Fibroblast of skin of back (primary cell): ENCODE measurements around the gene RNF157.
"Not testable (repeated sequence)": the region's sequence is repeated elsewhere in the genome, so short reads cannot be mapped to it uniquely, and the experiment has no call there.

Source experiments
- DNase-seq: peaks from one replicate; pipeline ENCODE4 v3.0.0-alpha.2; 2013

RNF157 gene

DNA sequence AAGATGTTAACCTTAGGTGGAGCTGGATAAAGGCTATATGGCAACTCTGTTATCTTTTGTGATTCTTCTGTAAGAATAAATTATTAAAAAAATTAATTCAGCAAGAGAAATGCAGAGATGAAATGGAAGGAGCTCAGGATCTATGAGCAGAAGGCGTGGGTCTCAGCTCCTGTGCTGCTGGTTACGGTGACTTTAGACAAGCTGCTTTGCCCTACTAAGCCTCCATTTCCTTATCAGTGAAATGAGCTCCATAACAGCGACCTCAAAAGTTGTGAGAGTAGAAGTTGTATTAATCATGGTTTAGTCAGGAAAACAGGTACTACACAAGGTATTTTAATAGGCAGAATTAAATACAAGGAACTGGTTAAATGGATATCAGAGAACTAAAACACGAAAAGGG is 51.0 kb downstream of the RNF157 start:
- no peak for DNase-seq

DNA sequence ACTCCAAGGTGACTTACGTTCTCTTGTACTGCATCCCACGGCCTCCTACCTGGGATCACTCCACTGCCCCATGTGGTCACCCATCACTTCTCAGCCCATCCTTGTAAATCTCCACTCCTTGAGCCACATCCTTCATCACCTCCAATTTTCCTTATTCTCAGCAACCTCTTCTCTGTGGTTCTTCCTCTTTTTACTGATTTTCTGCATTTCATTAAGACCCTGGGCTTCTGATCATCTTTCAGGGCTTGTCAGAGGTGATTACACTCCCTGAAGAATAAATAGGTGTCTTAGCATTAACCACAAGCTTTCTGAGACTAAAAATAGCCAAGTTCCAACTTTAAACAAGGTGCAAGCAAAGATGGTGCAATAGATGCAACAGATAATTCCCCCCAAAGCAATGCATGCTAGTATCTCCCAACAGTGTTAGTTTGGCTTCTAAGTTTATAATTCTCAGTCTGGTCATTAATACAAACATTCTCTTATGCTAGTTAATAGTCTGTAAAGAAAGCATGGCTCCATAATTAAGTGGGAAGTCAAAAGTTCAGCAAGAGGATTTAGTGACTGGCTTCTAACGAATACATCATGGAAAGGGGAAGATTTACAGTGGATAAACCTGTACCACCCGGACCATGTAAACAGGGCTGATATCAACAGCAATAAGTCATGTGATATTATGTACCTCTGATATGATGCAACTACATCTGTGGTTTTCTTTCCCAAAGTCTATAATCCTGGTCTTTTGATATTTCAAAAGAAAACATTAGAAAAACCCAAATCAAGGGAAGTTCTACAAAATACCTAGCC is 51.9 kb downstream of the RNF157 start:
- DNase-seq, result no peak

DNA sequence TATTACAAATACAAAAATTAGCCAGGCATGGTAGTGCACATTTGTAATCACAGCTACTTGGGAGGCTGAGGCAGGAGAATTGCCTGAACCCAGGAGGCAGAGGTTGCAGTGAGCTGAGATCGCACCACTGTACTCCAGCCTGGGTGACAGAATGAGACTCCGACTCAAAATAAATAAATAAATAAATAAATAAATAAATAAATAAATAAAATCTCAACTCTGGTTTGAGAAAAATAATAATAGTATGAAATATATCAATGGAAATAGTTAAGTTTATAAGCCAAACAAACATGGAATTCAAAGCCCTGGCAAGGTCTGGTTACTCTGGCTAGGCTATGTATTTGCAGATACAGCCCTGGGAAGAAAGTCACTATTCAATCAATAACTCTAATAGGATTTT is 53.5 kb downstream of the RNF157 start:
- DNase-seq, result not testable (repeated sequence)

DNA sequence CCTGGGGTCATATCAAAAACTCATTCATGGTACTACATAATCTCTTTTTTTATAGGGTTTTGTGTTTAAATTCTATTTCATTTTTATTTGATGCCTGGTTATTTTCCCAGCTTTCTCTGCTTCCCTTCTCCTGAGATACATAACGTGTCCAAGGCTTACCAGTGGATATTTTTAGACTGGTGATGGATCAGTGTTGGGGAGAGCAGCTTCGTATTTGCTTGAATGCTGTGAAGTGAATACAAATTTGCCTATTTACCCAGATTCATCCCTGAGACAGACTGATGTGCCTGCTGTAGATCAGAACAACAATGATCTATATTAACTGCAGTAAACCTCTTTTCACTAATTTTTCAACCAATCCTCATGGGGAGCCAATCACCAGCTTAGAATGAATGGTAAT is 56.0 kb downstream of the RNF157 start:
- no peak for DNase-seq

DNA sequence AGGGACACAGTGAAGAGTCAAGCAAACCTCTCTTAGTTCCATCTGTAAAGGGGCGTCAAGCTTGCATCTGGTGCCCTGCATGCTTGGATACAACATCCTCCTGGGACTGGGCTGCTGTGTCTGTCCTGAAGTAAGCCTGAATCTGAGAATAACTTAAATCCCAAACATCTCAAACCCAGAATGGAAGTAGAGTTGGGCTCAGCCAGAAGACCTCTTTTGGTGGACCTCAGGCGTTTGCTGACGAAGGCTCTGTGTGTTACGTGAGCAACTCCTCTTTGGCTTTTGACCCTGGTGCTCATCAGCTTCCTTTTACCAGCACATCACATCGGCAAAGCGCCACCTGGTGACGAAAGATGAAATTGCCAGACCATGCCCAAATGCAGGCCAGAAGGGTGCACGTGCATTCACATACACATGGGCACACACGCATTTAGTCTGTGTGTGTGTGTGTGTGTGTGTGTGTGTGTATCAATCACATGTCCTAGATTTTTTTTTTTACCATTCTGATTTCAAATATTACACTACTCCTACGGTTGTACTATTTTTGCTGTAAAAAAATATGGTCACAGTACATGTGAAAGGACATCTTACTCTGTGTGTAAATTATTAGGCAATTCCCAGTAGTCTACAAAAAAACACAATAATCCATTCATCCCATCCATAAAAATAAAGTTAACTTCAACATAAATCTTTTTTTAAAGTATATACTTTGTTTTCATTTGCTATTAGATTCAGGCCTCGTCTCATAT is 58.1 kb downstream of the RNF157 start:
- DNase-seq, result peak; percentile 83

DNA sequence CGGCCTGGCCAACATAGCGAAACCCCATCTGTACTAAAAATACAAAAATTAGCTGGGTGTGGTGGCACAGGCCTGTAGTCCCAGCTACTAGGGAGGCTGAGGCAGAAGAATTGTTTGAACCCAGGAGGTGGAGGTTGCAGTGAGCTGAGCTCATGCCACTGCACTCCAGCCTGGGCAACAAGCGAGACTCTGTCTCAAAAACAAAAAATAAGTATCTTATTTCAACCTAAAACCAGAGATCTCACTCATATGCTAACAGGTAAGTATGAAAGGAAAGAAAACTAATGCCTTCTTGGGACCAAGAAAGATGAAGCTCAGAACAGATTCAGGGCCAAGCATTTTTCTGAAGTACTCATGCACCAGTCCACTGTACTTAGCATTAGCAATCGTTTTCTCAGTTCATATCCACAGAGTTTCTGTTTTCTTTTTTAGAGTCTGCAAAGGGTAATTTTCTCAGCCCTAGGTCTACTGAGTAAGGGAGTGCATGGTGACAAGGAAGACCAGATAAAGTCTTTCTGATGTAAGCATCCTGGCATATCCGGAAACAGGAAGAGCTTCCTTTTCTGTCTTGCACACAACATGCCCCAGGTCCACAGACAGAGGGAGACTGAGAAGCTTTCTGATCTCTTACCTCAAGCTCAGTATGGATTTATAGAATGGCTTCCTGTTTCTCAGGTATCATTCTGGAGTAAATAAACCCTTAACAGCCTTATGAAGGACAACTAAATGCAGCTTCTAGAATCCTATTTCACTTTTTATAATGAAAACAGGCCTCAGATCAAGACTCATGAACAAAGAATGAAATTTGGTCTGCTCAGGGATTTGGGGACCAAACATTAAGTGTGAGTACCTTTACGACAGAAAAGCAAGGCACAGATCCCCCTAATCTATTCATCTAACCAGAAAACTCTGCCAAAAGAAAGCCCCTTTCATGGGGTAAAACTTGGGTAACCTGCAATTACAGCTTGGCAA is 60.5 kb downstream of the RNF157 start:
- DNase-seq, result peak; percentile 34

DNA sequence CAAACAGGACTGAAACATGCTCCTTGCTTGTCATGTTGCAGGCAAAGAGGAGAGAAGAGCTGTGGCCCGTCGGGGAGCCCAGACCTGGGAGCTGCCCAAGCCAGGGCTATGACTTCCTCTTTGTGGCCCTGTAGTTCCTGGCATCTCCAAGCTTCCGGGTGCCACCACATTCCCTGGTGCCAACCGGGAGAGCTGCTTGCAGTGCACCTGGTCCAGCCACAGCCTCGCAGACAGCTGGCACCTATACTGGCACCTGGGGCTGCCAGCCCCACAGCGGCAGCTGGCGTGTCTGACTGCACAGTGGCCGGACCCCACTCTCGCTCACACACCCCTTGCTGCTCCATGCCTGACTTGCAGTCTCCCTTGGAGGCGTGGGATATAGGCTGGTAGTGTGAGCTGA is 62.2 kb downstream of the RNF157 start:
- DNase-seq, result no peak

DNA sequence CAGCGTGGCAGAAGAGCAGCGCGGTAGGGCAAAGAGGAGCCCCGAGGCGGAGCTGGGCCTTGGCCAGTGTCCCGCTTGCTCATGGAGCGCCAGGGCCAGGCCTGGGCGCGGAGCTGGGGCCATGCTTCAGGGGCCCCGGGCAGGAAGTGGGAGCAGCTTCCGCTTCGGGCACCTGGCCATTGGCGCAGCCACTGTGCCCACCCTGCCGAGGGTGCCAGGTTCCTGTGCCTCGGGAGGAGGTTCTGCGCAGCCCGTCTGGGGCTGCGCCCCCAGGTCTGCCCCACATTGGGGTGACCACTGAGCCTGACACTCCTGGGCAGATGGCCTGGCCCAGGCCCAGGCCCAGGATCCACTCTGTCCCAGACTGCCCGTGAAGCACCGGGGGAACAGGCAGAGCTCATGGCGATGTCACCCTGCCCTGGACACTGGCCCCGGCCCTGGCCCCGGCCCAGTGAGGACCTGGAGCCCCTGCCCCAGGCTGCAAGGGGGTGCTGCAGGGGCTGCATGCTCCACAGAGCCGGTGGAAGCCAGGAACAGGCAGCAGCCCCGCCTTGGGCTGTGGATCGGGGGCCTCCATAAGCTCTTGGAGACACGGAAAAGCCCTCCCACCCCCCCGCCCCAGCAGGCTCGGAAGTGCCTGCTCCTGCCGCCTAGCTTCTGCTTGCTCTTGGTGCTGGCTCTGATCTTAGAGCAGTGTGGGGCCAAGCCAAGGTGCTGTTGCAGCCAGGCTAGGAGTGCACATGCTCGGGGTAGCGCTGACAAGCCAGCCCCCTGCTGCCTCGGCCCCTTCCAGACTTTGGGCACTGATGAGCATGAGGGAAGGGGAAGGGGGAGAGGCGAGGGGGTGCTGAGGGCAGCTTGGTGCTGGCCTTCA is 63.4 kb downstream of the RNF157 start:
- DNase-seq, result no peak

DNA sequence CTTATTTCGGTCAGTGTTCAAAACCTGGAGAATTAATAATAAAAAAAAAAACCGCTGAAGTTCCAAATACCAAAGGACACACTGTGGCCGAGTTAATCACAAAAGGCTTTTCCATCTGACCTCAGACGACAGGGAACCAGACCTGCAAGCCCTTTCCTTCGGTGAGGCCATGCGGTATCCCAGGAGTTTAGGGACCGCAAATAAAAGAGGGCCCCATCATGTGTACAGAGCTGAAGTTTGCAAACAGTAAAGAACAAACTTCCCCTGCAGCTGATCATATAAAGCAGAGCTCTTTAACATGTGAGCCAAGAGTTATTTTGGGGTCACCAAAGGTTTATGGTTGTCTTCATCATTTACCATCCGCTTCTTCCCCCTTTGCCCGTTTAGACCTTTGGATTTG is 66.3 kb downstream of the RNF157 start:
- no peak for DNase-seq

DNA sequence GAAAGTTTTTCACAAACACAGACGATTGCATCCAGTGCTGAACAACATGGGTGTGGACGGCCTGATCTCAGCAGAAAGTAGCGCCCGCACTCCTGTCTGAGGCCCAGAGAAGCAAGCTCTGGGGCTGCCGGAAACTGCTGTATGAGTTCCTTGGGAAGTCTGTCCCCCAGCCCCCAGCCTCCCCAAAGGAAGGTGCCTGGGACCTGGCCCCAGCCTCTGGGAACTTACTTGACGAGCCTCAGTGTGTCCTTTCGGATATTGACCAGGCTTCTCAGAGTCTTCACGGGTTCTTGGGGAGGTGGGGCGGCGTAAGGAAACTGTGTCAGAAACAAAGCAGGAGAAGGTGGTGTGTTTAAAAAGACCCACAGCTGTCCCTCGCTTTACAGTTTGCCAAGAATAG is 66.8 kb downstream of the RNF157 start:
- DNase-seq, result no peak

DNA sequence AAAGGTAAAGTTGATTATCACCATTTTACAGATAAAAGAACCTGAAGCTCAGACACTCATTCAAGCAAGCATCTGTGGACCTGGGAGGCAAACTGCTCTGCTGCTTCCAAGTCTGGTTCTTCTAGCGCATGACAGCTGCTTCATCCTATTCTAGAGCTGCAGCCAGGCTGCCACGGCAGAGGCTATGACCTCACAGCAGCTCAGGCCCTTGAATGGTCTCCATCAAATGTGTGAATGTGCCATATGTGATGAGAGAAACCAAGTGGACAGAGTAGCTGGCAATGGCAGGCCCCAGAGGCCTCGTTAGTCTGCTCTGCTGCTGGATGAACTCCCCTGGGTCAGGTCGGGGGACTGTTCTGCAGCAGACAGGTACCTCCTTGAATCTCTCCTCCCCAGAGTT is 68.6 kb downstream of the RNF157 start:
- no peak for DNase-seq

DNA sequence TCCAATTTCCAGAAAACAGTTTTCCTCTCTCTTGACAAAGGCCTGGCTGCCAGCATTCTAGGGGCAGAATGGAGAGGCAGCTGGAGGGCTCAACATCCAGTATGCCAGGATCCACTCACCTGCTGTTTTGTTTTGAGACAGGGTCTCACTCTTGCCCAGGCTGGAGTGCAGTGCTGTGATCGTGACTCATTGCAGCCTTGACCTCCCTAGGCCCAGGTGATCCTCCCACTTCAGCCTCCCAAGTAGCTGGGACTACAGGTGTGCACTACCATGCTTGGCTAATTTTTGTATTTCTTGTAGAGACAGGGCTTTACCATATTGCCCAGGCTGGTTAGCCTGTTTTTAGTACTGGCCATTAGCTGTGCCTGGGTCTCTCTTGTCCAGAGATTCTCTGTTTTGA is 70.2 kb downstream of the RNF157 start:
- no peak for DNase-seq

DNA sequence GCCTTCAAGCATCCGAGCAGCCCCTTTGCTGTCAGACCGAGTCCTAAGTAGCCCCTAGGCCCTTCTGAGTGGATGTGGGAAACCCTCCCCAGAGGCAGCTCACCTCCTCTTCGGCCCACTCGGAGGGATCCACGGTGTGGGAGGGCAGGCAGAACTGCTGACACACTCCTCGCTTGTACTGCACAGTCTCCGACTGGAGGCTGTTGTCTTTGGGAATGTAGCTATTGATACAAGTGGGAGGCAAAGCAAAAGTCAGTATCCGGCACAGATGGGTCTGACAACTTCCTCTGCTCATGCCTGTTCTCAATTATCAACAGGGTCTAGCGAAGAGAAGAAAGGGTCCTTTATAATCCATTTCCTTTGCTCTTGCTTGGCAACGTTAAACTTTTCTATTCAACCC is 73.4 kb downstream of the RNF157 start:
- DNase-seq, result no peak

DNA sequence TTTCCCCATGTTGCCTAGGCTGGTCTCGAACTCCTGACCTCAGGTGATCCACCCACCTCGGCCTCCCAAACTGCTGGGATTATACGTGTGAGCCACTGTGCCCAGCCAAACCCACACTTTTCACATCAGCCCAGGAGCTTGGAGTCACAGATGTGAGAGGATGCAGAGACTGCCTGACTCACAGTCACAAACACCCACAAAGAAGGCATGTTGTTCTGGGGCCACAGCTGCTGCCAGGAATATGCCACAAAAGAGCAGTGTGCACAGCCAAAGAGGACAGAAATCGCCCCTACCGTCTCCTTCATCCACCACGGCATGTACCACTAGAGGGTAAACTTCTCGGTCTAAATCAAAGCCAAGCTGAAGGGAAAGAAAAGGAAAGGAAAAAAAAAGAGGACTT is 74.1 kb downstream of the RNF157 start:
- DNase-seq, result peak; percentile 4

DNA sequence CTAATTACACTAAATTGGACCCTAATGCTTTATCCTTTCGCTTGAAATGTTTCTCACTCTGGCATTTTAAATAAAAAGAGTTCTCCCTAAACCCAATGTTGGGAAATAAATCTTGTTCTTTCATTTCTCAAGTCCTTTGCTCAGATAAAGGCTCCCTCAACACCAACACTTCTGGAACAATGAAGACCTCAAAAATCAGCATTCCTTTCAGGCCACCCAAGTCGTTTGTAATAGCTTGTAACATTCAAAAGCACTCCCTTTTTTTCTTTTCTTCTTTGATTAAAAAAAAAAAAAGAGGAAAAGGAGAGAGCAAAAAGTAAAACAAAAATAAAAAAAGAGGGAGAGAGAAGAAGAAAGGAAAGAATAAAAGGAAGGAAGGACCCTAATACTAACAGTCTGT is 76.0 kb downstream of the RNF157 start:
- no peak for DNase-seq

DNA sequence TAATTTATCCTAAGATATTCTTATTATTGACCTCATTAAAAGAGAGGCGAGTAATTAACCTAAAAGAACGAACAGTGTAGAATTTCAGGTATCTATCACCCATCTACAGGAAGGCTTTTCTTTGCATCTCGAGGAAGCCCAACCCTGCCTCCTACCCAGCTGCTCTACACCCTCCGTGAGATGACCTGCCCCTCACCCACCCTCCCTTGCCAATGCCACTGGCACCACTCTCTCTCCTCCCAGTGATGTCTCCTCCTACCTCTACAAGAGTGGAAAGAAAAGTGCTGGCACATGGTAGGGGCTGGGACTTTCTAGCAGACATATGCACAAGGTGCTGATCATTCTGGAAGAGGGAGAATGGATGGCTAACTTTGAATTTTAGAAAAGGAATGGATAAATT is 76.4 kb downstream of the RNF157 start:
- no peak for DNase-seq

DNA sequence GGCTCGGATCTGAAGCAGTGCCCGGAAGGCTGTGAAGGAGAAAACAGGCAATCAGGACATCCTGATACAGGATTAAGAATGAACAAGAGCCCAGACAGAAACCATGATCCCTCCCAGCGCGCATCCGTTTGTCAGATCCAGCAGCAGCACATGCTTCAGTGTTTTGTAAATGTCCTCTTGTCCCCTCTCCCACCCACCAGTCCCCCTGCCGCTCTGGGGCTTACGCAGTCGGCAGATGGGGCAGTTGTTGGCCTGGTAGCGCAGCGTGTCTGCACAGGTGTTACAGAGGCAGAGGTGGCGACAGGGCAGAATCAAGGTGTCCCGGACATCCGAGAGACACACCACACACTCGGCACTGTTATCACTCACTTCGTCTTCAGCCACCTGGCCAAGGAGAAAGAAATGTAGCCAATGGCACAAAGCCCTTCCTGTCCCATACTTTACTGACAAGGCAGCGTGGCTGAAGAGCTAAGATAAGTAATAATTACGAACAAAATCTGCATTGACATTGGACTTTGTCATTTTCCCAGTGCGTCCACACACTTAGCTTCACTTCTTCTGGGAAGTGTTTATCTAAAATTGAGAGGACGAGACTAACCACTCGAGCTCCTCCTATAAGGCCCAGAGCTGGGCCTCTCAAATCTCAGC is 78.5 kb downstream of the RNF157 start:
- DNase-seq, result no peak

DNA sequence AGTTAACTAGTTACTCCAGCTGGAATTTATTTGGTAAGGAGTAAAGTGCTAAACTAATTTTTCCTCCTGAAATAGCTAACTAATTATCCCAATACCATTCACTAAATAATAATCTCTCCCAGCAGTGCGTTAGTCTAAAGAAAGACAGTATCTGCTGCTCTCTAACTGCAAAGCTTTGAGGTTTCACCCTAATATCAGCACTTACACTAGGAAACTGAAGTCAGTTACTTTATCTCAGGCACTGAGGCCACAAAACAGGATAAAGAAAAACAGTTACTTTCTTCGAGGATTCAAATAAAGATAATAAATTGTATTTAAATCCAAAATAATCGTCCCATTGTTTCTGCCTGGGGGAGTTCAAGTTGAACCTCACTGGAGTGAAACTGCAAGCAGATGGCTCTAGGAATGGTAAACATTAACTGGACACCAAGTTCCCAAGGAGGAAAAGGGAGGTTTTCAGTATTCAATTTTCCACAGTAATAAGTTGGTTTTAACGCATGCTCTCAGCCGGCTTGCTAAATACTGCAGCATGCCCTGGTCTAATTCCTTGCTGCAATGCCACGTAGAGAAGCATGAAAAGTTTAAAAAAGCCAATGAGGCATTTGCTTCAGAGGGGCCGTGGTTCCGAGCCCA is 79.3 kb downstream of the RNF157 start:
- no peak for DNase-seq

DNA sequence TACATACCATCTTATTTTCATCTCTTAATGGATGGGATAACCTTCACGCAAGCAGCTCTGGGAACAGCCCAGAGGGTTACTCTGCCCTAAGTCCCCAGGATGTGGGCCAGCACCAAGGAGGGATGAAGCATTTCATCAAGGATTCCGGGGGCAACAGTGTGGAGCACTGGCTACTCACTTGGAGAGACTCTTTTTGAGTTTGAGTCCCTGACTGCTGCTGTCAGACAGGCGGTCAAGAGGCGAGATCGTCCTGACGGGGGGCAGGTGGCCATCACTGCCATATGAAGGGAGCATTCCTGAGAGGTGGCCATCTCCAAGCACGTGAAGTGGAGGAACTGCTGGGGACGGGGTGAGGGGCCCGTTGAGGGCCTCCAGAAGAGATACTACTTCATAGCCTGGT is 81.1 kb downstream of the RNF157 start:
- DNase-seq, result no peak

DNA sequence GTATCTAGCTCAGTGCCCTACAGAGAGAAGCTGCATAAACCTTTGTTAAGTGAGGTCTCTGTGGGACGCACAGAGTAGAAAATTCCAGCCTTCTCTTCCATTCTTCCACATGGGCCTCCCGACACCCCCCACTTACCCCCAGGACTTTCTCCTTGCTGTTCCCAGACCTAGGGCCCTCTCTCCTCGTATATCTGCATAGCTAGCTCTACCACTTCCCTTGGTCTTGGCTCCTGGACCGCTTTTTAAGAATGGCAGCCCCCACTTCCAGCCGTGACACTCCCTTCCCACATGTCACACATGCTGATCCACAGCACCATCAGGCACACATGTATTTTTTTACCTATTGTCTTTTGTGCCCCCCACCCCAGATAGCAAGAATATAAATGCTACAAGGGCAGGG is 82.5 kb downstream of the RNF157 start:
- no peak for DNase-seq

DNA sequence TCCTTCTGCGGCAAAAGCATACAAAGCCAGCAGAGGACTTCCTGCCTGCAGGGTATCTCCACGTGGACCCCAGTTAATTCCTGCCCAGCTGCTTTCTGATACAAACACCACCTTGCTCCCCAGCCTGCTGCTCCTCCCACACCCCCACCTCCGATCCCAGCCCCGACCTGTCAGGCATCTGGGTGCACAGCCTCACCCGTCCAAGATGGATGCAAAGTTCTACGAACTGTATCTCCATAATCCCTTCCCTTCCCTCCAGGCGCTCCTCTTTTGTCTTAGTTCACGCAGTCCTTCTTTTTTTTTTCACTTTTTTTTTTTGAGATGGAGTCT is 83.7 kb downstream of the RNF157 start:
- no peak for DNase-seq
